HepG2 (cell line): ENCODE results near the gene ABCA2.

Experiments
- AFF4 ChIP-seq: sonication (generic); formaldehyde crosslinking; IDR thresholded peaks from 2 replicates; pipeline ENCODE4 v1.4.0; 2020; ENCODE audit warnings: missing genetic modification reagents
- CTCF ChIP-seq: sonication (generic); formaldehyde crosslinking; IDR thresholded peaks from 2 replicates; pipeline ENCODE4 v1.5.0; 2020; ENCODE audit warnings: mild to moderate bottlenecking, missing genetic modification reagents, moderate library complexity
- HNRNPH1 ChIP-seq: fragments of 200-400 bp; formaldehyde crosslinking; optimal IDR thresholded peaks from 2 replicates; pipeline ENCODE3; 2017; ENCODE audit warnings: mild to moderate bottlenecking, low read depth, low read length
- PATZ1 ChIP-seq: sonication (generic); formaldehyde crosslinking; IDR thresholded peaks from 2 replicates; pipeline ENCODE4 v1.4.0; 2020; ENCODE audit warnings: missing genetic modification reagents
- PCBP1 ChIP-seq: fragments of 200-400 bp; formaldehyde crosslinking; IDR thresholded peaks from 2 replicates; pipeline ENCODE4 v1.6.1; 2017; ENCODE audit warnings: mild to moderate bottlenecking, low read depth, low read length, borderline replicate concordance

- TF ChIP-seq PATZ1 (CRISPR knock-in tag): no peak
- TF ChIP-seq CTCF: no peak
- TF ChIP-seq HNRNPH1: no peak
- no peak for TF ChIP-seq AFF4
- no peak for TF ChIP-seq PCBP1
Measured at GRCh38 chr9:137038916-137039315, 10.9 kb upstream of the ABCA2 start.
